Ovary (tissue), 9 donors: Measurements from ENCODE around the gene LRRC27. TPM values are rescaled to one million over a fixed set of nuclear protein-coding genes. Genes with fewer than 3 reads are reported as not detected.
A peak's percentile ranks its signal among the peaks of the same experiment; 100 is the strongest.

ENCODE experiments used
- DNase-seq, 5 donors: peaks; one replicate each; pipeline ENCODE4 v3.0.0-alpha.2; 2019 to 2020
- H3K27ac ChIP-seq, 2 donors: fragments of 200-600 bp; one replicate each; pipeline versions ENCODE4 v1.5.1 to v1.8.0; 2019 to 2022
- H3K27me3 ChIP-seq: fragments of 200-600 bp; one replicate; pipeline ENCODE4 v1.8.0; 2022
- H3K36me3 ChIP-seq: fragments of 200-600 bp; sonication (generic); one replicate; pipeline ENCODE4 v1.5.1; 2019
- H3K4me1 ChIP-seq: one replicate; pipeline ENCODE4 v1.8.1; 2013; ENCODE audit warnings: mild to moderate bottlenecking, moderate library complexity; ENCODE audit not compliant: insufficient read depth
- H3K4me3 ChIP-seq: fragments of 200-600 bp; sonication (generic); one replicate; pipeline ENCODE4 v1.5.1; 2017
- H3K9me3 ChIP-seq, 2 donors: fragments of 200-600 bp in 1 of 2; sonication (generic) in 1 of 2; one replicate each; pipeline versions ENCODE4 v1.5.1 to v1.8.1; 2013 to 2019; ENCODE audit warnings: mild to moderate bottlenecking in 1 of 2, moderate library complexity in 1 of 2
- EP300 ChIP-seq: sonication (generic); formaldehyde crosslinking; IDR thresholded peaks from one replicate; pipeline ENCODE4 v1.6.1; 2017; ENCODE audit warnings: antibody characterized with exemption
- POLR2A ChIP-seq: fragments of 450-650 bp; IDR thresholded peaks from one replicate; pipeline ENCODE4 v1.6.1; 2017; ENCODE audit warnings: antibody characterized with exemption, mild to moderate bottlenecking, moderate library complexity
- WGBS, 3 donors: extraction: QIAGEN DNeasy Blood & Tissue Kit in 1 of 3; methylation state at CpG; one replicate each; pipeline versions ENCODE4 v1.1.5 to v1.1.7; 2013 to 2017; 5-methylcytosine and 5-hydroxymethylcytosine counted together
- intact Hi-C, 4 donors: fragments of 100-400 bp; cut with DNase I; formaldehyde crosslinking; loops; one replicate each; pipeline versions ENCODE4 v1.11.0 to v1.15.1; 2022 to 2023
- polyA plus RNA-seq, 2 donors: library from polyadenylated mRNA; stranded (reverse); fragments of 200-250 nt in 1 of 2; fragments of 350-450 nt in 1 of 2; fragmentation: Illumina TruSeq in 1 of 2; extraction: RNeasy Lipid Tissue Mini Kit (QIAGEN cat#74804) in 1 of 2; gene quantifications; one replicate each; pipeline ENCODE4 v1.2.3, GENCODE V29; 2013 to 2014
- total RNA-seq, 7 donors: library from RNA; depleted of rRNA in 2 of 7; stranded (reverse); fragments of >200 nt in 2 of 7; fragmentation: NEBNext Ultra II Directional in 3 of 7; extraction: Animal tissue kit (Norgen Biotek cat#: 25700) in 3 of 7; gene quantifications; one replicate each; pipeline versions ENCODE4 v1.1.0 to v1.2.4, GENCODE V29; 2016 to 2023
- TF ChIP-seq, protein P1 (sequence below), 3 donors: fragments of 450-650 bp in 2 of 3; fragments of 200-600 bp in 1 of 3; IDR thresholded peaks; one replicate each; pipeline versions ENCODE4 v1.5.1 to v1.8.0; 2016 to 2022; ENCODE audit warnings: antibody characterized with exemption in 3 of 3, mild to moderate bottlenecking in 1 of 3
- donor health status: DM: no; HTN: no; CAD: no; lungs with moderate emphysema.
- donor health status: DM: no; HTN: no; CAD: no.
- donor health status: Bipolar disorder and iron deficiency.
- donor health status: DM: yes; HTN: yes; CAD: no.
- donor health status: DM: no; HTN: no; CAD: no.
- donor health status: DM: yes; HTN: yes; CAD: no.

The LRRC27 gene
- total and polyA plus RNA-seq, 9 donors: 7.4 to 12.3 (median 9.3) TPM

DNA sequence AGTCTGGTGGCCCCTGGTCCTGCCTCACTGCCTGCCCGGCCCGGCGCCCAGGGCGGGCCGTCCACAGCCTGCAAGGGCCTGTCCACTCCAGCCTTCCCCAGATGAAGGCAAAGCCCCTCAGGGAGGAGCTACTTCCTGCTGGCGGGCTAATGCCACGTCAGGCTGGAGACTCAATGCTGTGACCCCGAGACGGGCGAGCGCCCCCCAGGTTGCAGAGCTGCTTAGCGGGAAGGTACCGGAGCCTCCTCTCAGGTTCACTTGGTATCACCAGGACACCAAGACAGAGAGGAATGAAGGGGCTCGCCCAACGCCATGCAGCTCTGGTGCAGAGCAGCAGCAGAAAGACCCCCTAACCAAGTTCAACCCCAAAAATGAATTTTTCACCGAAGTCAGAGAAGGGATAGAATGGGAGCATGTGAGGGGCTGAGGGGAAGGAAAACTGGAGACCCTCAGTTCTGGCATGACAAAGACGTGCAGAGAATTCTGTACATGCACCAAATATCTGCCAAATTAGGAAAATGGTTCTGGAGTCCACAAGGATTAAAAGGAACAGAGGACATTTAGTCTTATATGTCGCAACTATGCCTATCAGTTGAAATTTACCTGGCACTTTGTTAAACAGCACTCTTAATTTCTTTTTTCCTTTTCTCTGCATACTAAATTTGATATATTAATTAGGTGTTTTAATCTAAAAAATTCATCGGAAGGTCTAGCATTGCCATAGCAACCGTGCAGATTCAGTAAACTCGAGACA is 27.1 kb upstream of the LRRC27 start:
- no peak for TF ChIP-seq POLR2A
- TF ChIP-seq EP300: no peak
- TF ChIP-seq, protein P1, sequence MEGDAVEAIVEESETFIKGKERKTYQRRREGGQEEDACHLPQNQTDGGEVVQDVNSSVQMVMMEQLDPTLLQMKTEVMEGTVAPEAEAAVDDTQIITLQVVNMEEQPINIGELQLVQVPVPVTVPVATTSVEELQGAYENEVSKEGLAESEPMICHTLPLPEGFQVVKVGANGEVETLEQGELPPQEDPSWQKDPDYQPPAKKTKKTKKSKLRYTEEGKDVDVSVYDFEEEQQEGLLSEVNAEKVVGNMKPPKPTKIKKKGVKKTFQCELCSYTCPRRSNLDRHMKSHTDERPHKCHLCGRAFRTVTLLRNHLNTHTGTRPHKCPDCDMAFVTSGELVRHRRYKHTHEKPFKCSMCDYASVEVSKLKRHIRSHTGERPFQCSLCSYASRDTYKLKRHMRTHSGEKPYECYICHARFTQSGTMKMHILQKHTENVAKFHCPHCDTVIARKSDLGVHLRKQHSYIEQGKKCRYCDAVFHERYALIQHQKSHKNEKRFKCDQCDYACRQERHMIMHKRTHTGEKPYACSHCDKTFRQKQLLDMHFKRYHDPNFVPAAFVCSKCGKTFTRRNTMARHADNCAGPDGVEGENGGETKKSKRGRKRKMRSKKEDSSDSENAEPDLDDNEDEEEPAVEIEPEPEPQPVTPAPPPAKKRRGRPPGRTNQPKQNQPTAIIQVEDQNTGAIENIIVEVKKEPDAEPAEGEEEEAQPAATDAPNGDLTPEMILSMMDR (IDR thresholded peaks at IDR 0.05): no peak
- WGBS, 3 donors: 93 to 95% (median 94%) methylated on average over 21 of the region's 21 CpGs
- Histone ChIP-seq H3K9me3 (no peaks in the 10 kb centered on the region), H3K36me3 (no peaks in the 10 kb centered on the region), H3K4me3 (no peak overlapping the region), H3K27ac (no peak overlapping the region), H3K27me3 (no peaks in the 10 kb centered on the region), H3K4me1 (peaks cover 4% of the 10 kb centered on the region)
- DNase-seq: peak in 2 of 5 donors; percentile 16 to 30
- intact Hi-C loops: loop anchor here in 1 of 4 donors (5.0 kb wide), 1 partner anchor 147 kb away; no protein-coding TSS in a partner anchor

DNA sequence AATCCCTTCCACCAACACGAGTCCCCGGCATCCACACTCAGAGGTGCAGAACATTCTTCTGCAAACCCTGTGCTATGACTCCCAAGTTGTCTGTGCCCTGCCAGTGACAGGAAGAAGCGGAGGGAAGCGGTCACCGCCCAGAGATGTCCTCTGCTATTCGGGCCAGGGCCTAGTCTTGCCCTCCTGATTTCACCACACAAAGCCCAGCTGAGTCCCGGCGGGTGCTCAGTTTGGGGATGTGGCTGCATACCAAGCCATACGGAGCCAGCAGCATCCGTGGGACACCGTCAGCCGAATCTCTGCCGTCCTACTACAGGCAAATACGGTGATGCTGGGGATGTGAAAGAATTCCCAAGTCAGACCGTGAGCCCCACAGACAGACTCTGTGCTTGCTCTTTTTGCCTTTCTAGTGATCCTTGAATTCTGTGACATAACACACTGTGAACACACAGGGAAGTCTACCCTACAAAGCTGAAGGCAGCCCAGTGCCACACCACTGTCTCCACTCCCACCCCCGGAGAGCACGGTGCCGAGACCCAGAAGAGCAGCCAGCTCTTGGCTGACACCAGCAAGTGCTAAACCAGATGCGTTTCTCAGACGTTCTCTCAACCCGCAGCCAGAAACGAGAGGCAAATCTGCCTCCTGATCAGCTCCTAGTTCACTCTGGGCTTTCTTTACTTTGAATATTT is 26.2 kb upstream of the LRRC27 start:
- no peaks in the 10 kb centered on the region for H3K27me3 ChIP-seq
- peaks cover 4% of the 10 kb centered on the region for H3K4me1 ChIP-seq
- no peak overlapping the region for H3K27ac ChIP-seq
- 95 to 96% (median 95%) methylated on average over 22 of the region's 22 CpGs for WGBS, 3 donors
- TF ChIP-seq, protein P1 (IDR thresholded peaks at IDR 0.05): no peak
- TF ChIP-seq POLR2A (no peak), EP300 (no peak)
- H3K9me3 ChIP-seq: no peaks in the 10 kb centered on the region
- intact Hi-C loops: loop anchor here in 1 of 4 donors (5.0 kb wide), 1 partner anchor 147 kb away; no protein-coding TSS in a partner anchor
- H3K36me3 ChIP-seq: no peaks in the 10 kb centered on the region
- peak in 2 of 5 donors; percentile 16 to 31 for DNase-seq
- H3K4me3 ChIP-seq: no peak overlapping the region

DNA sequence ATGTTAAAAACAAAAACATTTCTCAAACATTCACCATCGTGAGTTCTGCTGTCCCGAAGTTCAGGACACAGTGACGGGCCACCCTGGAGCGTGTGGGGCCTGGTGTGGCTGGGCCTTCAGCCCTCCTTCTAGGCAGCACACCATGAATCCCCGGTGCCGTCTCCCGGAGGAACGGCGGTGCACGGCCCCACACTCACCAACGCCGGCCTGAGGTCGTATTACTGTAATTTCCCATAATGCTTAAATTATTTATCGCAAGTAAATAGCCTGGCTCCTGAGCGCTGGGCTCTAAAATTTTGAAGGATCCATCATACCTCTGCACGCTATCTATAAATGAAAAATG is 25.7 kb upstream of the LRRC27 start:
- no peak overlapping the region for H3K4me3 ChIP-seq
- H3K9me3 ChIP-seq: no peaks in the 10 kb centered on the region
- 96 to 98% (median 97%) methylated on average over 16 of the region's 16 CpGs for WGBS, 3 donors
- H3K4me1 ChIP-seq: peaks cover 4% of the 10 kb centered on the region
- H3K27me3 ChIP-seq: no peaks in the 10 kb centered on the region
- intact Hi-C loops: loop anchor here in 1 of 4 donors (5.0 kb wide), 1 partner anchor 146 kb away; no protein-coding TSS in a partner anchor
- no peaks in the 10 kb centered on the region for H3K36me3 ChIP-seq
- H3K27ac ChIP-seq: no peak overlapping the region
- DNase-seq: peak in 1 of 5 donors; percentile 35
- TF ChIP-seq EP300: no peak
- TF ChIP-seq, protein P1 (IDR thresholded peaks at IDR 0.05): no peak
- no peak for TF ChIP-seq POLR2A

DNA sequence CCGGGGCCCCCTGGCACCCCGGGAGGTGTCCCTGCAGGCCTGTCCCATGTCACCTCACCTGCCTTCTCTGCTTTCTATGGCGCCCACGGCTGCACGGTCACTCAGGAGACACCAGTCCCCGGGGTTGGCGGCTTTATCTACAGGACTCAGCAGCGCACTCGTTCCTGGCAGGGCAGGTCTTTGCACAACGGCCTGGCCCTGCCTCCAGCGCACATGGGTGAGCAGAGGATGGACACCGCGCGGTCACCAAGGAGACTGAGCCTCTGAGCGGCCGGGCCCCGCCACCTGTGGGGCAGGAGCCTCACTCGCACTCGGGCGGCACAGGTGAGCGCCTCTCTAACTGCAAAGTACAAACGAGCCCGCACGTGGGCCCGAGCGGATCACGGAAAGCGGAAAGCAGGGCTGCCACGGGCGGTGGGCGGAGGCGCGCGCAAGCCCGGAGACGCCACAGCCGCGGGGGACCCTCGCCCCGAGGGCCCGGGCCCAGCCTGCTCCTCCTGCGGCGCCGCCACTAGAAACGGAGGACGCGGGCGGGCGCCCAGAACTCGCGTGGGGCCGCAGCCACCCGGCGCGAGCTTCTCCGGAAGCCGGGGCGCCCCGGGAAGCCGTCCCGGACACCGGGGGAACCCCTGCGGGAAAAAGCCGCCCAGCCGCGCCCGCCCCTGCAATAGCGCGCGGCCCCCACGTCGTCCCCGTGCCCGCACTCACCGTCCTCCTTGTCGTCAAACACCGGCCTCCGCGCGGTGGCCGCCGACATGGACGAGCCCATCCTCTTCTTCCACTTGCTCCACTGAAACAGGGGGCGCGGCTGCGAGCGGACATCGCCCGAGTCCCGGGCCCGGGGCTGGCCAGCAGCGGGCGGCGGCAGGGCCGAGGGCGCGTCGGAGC is 24.9 kb upstream of the LRRC27 start:
- H3K4me1 ChIP-seq: peaks cover 4% of the 10 kb centered on the region
- peak overlapping the region; percentile 90 for H3K4me3 ChIP-seq
- TF ChIP-seq EP300 (no peak), POLR2A (no peak)
- TF ChIP-seq, protein P1 (IDR thresholded peaks at IDR 0.05): no peak
- intact Hi-C loops: loop anchor here in 1 of 4 donors (5.0 kb wide), 1 partner anchor 145 kb away; no protein-coding TSS in a partner anchor
- H3K9me3 ChIP-seq: no peaks in the 10 kb centered on the region
- no peaks in the 10 kb centered on the region for H3K27me3 ChIP-seq
- H3K27ac ChIP-seq: no peak overlapping the region
- DNase-seq: peak in 3 of 5 donors; percentile 37 to 67 (median 62)
- 4 to 17% (median 5%) methylated on average over 34 to 98 of the region's 98 CpGs for WGBS, 3 donors
- H3K36me3 ChIP-seq: no peaks in the 10 kb centered on the region
